ENCODE results near the gene OVAAL.

DNA sequence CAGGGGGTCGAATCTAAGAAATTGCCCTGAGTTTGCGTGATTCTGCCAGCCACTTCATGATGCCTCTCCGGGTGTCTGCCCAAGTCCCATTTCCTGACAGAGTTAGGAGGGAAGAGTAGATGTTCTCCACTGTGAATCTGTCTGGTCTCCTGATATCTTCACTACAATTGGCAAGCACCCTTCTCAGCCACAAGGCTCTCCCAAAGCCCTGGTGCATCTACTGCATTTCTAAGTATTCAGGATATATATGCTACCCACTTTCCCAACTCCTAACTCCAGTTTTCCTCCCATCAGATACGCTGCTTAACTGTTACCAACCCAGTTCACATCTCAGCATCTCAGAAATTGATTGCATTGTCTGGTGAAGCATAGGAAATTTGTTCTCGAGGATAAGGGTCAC lies 25.9 kb upstream of the OVAAL start:
- TF ChIP-seq, protein P1, sequence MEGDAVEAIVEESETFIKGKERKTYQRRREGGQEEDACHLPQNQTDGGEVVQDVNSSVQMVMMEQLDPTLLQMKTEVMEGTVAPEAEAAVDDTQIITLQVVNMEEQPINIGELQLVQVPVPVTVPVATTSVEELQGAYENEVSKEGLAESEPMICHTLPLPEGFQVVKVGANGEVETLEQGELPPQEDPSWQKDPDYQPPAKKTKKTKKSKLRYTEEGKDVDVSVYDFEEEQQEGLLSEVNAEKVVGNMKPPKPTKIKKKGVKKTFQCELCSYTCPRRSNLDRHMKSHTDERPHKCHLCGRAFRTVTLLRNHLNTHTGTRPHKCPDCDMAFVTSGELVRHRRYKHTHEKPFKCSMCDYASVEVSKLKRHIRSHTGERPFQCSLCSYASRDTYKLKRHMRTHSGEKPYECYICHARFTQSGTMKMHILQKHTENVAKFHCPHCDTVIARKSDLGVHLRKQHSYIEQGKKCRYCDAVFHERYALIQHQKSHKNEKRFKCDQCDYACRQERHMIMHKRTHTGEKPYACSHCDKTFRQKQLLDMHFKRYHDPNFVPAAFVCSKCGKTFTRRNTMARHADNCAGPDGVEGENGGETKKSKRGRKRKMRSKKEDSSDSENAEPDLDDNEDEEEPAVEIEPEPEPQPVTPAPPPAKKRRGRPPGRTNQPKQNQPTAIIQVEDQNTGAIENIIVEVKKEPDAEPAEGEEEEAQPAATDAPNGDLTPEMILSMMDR (conservative IDR thresholded peaks at IDR 0.05 in 1 of 2, IDR thresholded peaks at IDR 0.05 in 1 of 2; ENCODE audit: low read depth in 1 of 2, low read length in 2 of 2), result no peak
- TF ChIP-seq EZH2 (IDR thresholded peaks at IDR 0.05; ENCODE audit: low read length, missing control alignments), result no peak

Data from fibroblast of lung (primary cell).